Neural progenitor cell (in vitro differentiated cells): ENCODE results near the gene SNX10. TPM values are rescaled to one million over a fixed set of nuclear protein-coding genes. Genes with fewer than 3 reads are reported as not detected.

Source experiments
- DNase-seq: peaks from one replicate; pipeline ENCODE4 v3.0.0-alpha.2; 2016; ENCODE audit warnings: low spot score
- H2AFZ ChIP-seq: fragments of 200-600 bp; sonication (generic); replicated peaks from 2 replicates; pipeline ENCODE4 v1.6.1; 2016; ENCODE audit warnings: antibody characterized with exemption
- H3F3A ChIP-seq: fragments of 200-600 bp; sonication (generic); 2 replicates; pipeline ENCODE4 v1.6.1; 2016; ENCODE audit warnings: antibody characterized with exemption, low read depth
- H3K27ac ChIP-seq: fragments of 200-600 bp; sonication (generic); 2 replicates; pipeline ENCODE4 v1.5.1; 2016; ENCODE audit warnings: mild to moderate bottlenecking
- H3K27me3 ChIP-seq: fragments of 200-600 bp; sonication (generic); 2 replicates; pipeline ENCODE4 v1.6.1; 2016; ENCODE audit warnings: mild to moderate bottlenecking, moderate library complexity
- H3K36me3 ChIP-seq: fragments of 200-600 bp; sonication (generic); 2 replicates; pipeline ENCODE4 v1.5.1; 2016
- H3K4me1 ChIP-seq: fragments of 200-600 bp; sonication (generic); 2 replicates; pipeline ENCODE4 v1.6.1; 2016; ENCODE audit warnings: mixed run types
- H3K4me2 ChIP-seq: fragments of 200-600 bp; sonication (generic); 2 replicates; pipeline ENCODE4 v1.6.1; 2016
- H3K4me3 ChIP-seq: fragments of 200-600 bp; sonication (generic); 2 replicates; pipeline ENCODE4 v1.5.1; 2016
- H3K79me2 ChIP-seq: fragments of 200-600 bp; sonication (generic); 2 replicates; pipeline ENCODE4 v1.6.1; 2016; ENCODE audit warnings: low read depth
- H3K9ac ChIP-seq: fragments of 200-600 bp; sonication (generic); 2 replicates; pipeline ENCODE4 v1.6.1; 2016
- H3K9me3 ChIP-seq: fragments of 200-600 bp; sonication (generic); 2 replicates; pipeline ENCODE4 v1.5.1; 2016; ENCODE audit warnings: low read depth
- H4K20me1 ChIP-seq: fragments of 200-600 bp; sonication (generic); 2 replicates; pipeline ENCODE4 v1.6.1; 2016; ENCODE audit warnings: low read depth
- H3K27ac Mint-ChIP-seq: 3 replicates; pipeline ENCODE4 v1.8.0; 2021; ENCODE audit warnings: mixed read lengths
- H3K27me3 Mint-ChIP-seq: 2 replicates; pipeline ENCODE4 v1.8.0; 2022; ENCODE audit warnings: low read depth, mild to moderate bottlenecking, inconsistent platforms, moderate library complexity, mixed read lengths; ENCODE audit not compliant: insufficient read depth
- H3K36me3 Mint-ChIP-seq: 3 replicates; pipeline ENCODE4 v1.8.0; 2021; ENCODE audit warnings: mixed read lengths
- H3K4me1 Mint-ChIP-seq: 3 replicates; pipeline ENCODE4 v1.8.0; 2021; ENCODE audit warnings: mixed read lengths
- H3K4me3 Mint-ChIP-seq: 3 replicates; pipeline ENCODE4 v1.8.0; 2021; ENCODE audit warnings: mild to moderate bottlenecking, moderate library complexity, mixed read lengths
- H3K9me3 Mint-ChIP-seq: 3 replicates; pipeline ENCODE4 v1.8.0; 2020; ENCODE audit warnings: mixed read lengths
- EZH2 ChIP-seq: fragments of 200-600 bp; sonication (generic); IDR thresholded peaks from 2 replicates; pipeline ENCODE4 v1.6.1; 2017; ENCODE audit warnings: antibody characterized with exemption, mild to moderate bottlenecking, moderate library complexity
- EZH2phosphoT487 ChIP-seq: fragments of 200-600 bp; sonication (generic); IDR thresholded peaks from 2 replicates; pipeline ENCODE4 v1.6.1; 2017; ENCODE audit warnings: antibody characterized with exemption
- total RNA-seq: library from RNA; depleted of rRNA; stranded (reverse); fragments of >200 nt; gene quantifications from 2 replicates; pipeline ENCODE4 v1.2.3, GENCODE V29; 2015; ENCODE audit warnings: low replicate concordance
- TF ChIP-seq, protein P1 (sequence below): fragments of 200-600 bp; sonication (generic); IDR thresholded peaks from 2 replicates; pipeline ENCODE4 v1.5.1; 2017; ENCODE audit warnings: antibody characterized with exemption, mild to moderate bottlenecking

SNX10 gene
- total RNA-seq, 1 donor from 2014 or later: 29.6 TPM

DNA sequence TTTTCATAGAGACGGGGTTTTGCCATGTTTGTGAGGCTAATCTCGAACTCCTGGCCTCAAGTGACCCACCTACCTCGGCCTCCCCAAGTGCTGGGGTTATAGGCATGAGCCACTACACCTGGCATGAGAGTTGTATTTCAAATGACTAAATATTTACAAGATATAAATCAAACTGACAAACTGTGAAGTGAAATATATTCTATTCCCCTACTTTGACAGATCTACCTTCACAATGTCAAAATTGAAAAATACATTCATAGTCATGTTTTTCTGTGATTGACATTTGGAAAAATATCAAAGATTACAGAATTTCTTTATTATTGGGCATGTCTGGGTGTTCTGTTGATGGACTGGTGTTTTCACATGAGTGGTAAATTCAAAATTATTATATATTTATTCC lies 16.4 kb upstream of the SNX10 start:
- Mint-ChIP-seq H3K27me3 (no peaks in the 10 kb centered on the region), H3K36me3 (no peaks in the 10 kb centered on the region), H3K4me3 (no peak overlapping the region), H3K9me3 (peaks cover 3% of the 10 kb centered on the region), H3K4me1 (no peaks in the 10 kb centered on the region), H3K27ac (no peak overlapping the region)
- Histone ChIP-seq H3K36me3 (no peaks in the 10 kb centered on the region), H3K4me3 (no peak overlapping the region), H3F3A (no peaks in the 10 kb centered on the region), H2AFZ (no peak overlapping the region), H3K27ac (no peak overlapping the region), H3K79me2 (no peaks in the 10 kb centered on the region), H3K9me3 (no peaks in the 10 kb centered on the region), H3K9ac (no peak overlapping the region), H4K20me1 (no peaks in the 10 kb centered on the region), H3K27me3 (no peaks in the 10 kb centered on the region), H3K4me1 (no peaks in the 10 kb centered on the region), H3K4me2 (no peak overlapping the region)
- no peak for DNase-seq
- TF ChIP-seq, protein P1, sequence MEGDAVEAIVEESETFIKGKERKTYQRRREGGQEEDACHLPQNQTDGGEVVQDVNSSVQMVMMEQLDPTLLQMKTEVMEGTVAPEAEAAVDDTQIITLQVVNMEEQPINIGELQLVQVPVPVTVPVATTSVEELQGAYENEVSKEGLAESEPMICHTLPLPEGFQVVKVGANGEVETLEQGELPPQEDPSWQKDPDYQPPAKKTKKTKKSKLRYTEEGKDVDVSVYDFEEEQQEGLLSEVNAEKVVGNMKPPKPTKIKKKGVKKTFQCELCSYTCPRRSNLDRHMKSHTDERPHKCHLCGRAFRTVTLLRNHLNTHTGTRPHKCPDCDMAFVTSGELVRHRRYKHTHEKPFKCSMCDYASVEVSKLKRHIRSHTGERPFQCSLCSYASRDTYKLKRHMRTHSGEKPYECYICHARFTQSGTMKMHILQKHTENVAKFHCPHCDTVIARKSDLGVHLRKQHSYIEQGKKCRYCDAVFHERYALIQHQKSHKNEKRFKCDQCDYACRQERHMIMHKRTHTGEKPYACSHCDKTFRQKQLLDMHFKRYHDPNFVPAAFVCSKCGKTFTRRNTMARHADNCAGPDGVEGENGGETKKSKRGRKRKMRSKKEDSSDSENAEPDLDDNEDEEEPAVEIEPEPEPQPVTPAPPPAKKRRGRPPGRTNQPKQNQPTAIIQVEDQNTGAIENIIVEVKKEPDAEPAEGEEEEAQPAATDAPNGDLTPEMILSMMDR: no peak
- TF ChIP-seq EZH2phosphoT487: no peak
- TF ChIP-seq EZH2: no peak

DNA sequence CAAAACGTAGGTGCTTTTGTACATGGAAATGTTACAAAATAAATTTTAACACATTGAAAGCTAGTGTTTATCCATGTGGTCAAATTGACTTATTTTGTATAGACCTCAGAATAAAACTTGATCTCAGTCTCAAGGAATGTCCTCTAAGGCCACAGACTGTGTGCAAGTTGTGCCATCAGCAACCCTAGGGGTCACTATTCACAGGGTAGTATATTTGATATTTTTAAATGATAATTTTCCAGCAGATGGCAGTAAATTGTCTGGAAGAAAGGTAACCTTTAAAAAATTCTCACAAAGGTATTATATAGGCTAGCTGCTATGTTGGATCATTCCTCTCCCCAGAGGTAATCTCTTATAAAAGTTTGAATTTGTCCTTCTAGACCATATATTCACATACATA lies 12.9 kb upstream of the SNX10 start:
- H3K36me3 Mint-ChIP-seq: no peaks in the 10 kb centered on the region
- no peak overlapping the region for H3K27ac ChIP-seq
- no peaks in the 10 kb centered on the region for H3K36me3 ChIP-seq
- H3K79me2 ChIP-seq: no peaks in the 10 kb centered on the region
- H3K4me3 ChIP-seq: no peak overlapping the region
- H3F3A ChIP-seq: no peaks in the 10 kb centered on the region
- TF ChIP-seq EZH2phosphoT487: no peak
- TF ChIP-seq, protein P1: no peak
- no peak for TF ChIP-seq EZH2
- H3K9ac ChIP-seq: no peak overlapping the region
- no peaks in the 10 kb centered on the region for H4K20me1 ChIP-seq
- no peak overlapping the region for H3K4me2 ChIP-seq
- no peaks in the 10 kb centered on the region for H3K27me3 ChIP-seq
- H3K9me3 ChIP-seq: no peaks in the 10 kb centered on the region
- no peak overlapping the region for H3K27ac Mint-ChIP-seq
- no peaks in the 10 kb centered on the region for H3K4me1 ChIP-seq
- H3K4me3 Mint-ChIP-seq: no peak overlapping the region
- no peaks in the 10 kb centered on the region for H3K27me3 Mint-ChIP-seq
- no peak overlapping the region for H2AFZ ChIP-seq
- H3K4me1 Mint-ChIP-seq: peaks cover 2% of the 10 kb centered on the region
- peaks cover 3% of the 10 kb centered on the region for H3K9me3 Mint-ChIP-seq
- no peak for DNase-seq

GRCh38 chr7:26279405-26279804 lies 12.3 kb upstream of the SNX10 start:
- Histone ChIP-seq H2AFZ (no peak overlapping the region), H3K4me2 (no peak overlapping the region), H3F3A (no peaks in the 10 kb centered on the region), H4K20me1 (no peaks in the 10 kb centered on the region), H3K4me1 (no peaks in the 10 kb centered on the region), H3K27me3 (no peaks in the 10 kb centered on the region), H3K9ac (no peak overlapping the region), H3K4me3 (no peak overlapping the region), H3K79me2 (no peaks in the 10 kb centered on the region), H3K9me3 (no peaks in the 10 kb centered on the region), H3K27ac (no peak overlapping the region), H3K36me3 (no peaks in the 10 kb centered on the region)
- Mint-ChIP-seq H3K9me3 (peaks cover 3% of the 10 kb centered on the region), H3K4me3 (no peak overlapping the region), H3K36me3 (no peaks in the 10 kb centered on the region), H3K27ac (no peak overlapping the region), H3K27me3 (no peaks in the 10 kb centered on the region), H3K4me1 (peaks cover 2% of the 10 kb centered on the region)
- TF ChIP-seq EZH2: no peak
- no peak for TF ChIP-seq EZH2phosphoT487
- TF ChIP-seq, protein P1: no peak
- no peak for DNase-seq
